Subcutaneous abdominal adipose tissue (tissue), 5 donors: ENCODE results near the gene CALD1.
A peak's percentile ranks its signal among the peaks of the same experiment; 100 is the strongest.

Source experiments
- H3K27ac ChIP-seq: one replicate; pipeline ENCODE4 v1.7.0; 2013; ENCODE audit warnings: low read depth, mild to moderate bottlenecking, inconsistent platforms, low read length, moderate library complexity
- H3K27me3 ChIP-seq, 5 donors: one replicate each; pipeline ENCODE4 v1.7.0; 2013; ENCODE audit warnings: low read length in 5 of 5, inconsistent platforms in 1 of 5; ENCODE audit not compliant: control insufficient read depth in 5 of 5, insufficient read depth in 4 of 5
- H3K36me3 ChIP-seq, 5 donors: one replicate each; pipeline ENCODE4 v1.7.0; 2013; ENCODE audit warnings: low read length in 5 of 5; ENCODE audit not compliant: control insufficient read depth in 5 of 5, insufficient read depth in 5 of 5
- H3K4me1 ChIP-seq, 5 donors: one replicate each; pipeline ENCODE4 v1.7.0; 2013; ENCODE audit warnings: low read length in 5 of 5, mild to moderate bottlenecking in 3 of 5, moderate library complexity in 1 of 5; ENCODE audit not compliant: control insufficient read depth in 5 of 5, insufficient read depth in 5 of 5
- H3K4me3 ChIP-seq, 5 donors: one replicate each; pipeline ENCODE4 v1.7.0; 2013; ENCODE audit warnings: low read length in 5 of 5, low read depth in 1 of 5
- H3K9ac ChIP-seq, 5 donors: one replicate each; pipeline ENCODE4 v1.7.0; 2013; ENCODE audit warnings: low read length in 5 of 5, mild to moderate bottlenecking in 4 of 5, moderate library complexity in 3 of 5
- H3K9me3 ChIP-seq, 5 donors: one replicate each; pipeline ENCODE4 v1.7.0; 2013; ENCODE audit warnings: low read length in 5 of 5; ENCODE audit not compliant: control insufficient read depth in 5 of 5
- donor health status: healthy.
- donor health status: healthy.
- donor health status: healthy.
- donor health status: healthy.
- donor health status: healthy.

Gene CALD1

GRCh38 chr7:134820295-134820694 lies 40.9 kb downstream of the CALD1 start:
- H3K9me3 ChIP-seq: no peaks in the 10 kb centered on the region
- H3K27ac ChIP-seq: no peak overlapping the region
- no peaks in the 10 kb centered on the region for H3K27me3 ChIP-seq
- no peak overlapping the region for H3K4me3 ChIP-seq
- H3K9ac ChIP-seq: no peak overlapping the region
- H3K4me1 ChIP-seq: peaks cover 0 to 4% (median 0%) of the 10 kb centered on the region in 5 donors
- H3K36me3 ChIP-seq: peaks cover 0 to 5% (median 0%) of the 10 kb centered on the region in 5 donors

- no peaks in the 10 kb centered on the region for H3K27me3 ChIP-seq
- no peak overlapping the region for H3K27ac ChIP-seq
- H3K36me3 ChIP-seq: peaks cover 0 to 5% (median 0%) of the 10 kb centered on the region in 5 donors
- peaks cover 0 to 4% (median 0%) of the 10 kb centered on the region in 5 donors for H3K4me1 ChIP-seq
- H3K9ac ChIP-seq: no peak overlapping the region
- H3K9me3 ChIP-seq: no peaks in the 10 kb centered on the region
- no peak overlapping the region for H3K4me3 ChIP-seq
Measured at GRCh38 chr7:134820778-134821177, 41.3 kb downstream of the CALD1 start.

GRCh38 chr7:134823400-134823799 lies 44.0 kb downstream of the CALD1 start:
- no peak overlapping the region for H3K4me3 ChIP-seq
- no peaks in the 10 kb centered on the region for H3K9me3 ChIP-seq
- H3K27me3 ChIP-seq: no peaks in the 10 kb centered on the region
- peaks cover 0 to 6% (median 4%) of the 10 kb centered on the region in 5 donors for H3K4me1 ChIP-seq
- peaks cover 0 to 5% (median 0%) of the 10 kb centered on the region in 5 donors for H3K36me3 ChIP-seq
- no peak overlapping the region for H3K9ac ChIP-seq
- no peak overlapping the region for H3K27ac ChIP-seq

- no peak overlapping the region for H3K4me3 ChIP-seq
- no peak overlapping the region for H3K27ac ChIP-seq
- H3K27me3 ChIP-seq: no peaks in the 10 kb centered on the region
- no peak overlapping the region for H3K9ac ChIP-seq
- no peaks in the 10 kb centered on the region for H3K9me3 ChIP-seq
- H3K4me1 ChIP-seq: peaks cover 0 to 7% (median 4%) of the 10 kb centered on the region in 5 donors
- no peaks in the 10 kb centered on the region for H3K36me3 ChIP-seq
Measured at GRCh38 chr7:134825666-134826065, 46.2 kb downstream of the CALD1 start.

GRCh38 chr7:134826105-134826504 lies 46.7 kb downstream of the CALD1 start:
- Histone ChIP-seq H3K4me1 (peaks cover 0 to 7% (median 4%) of the 10 kb centered on the region in 5 donors), H3K9ac (no peak overlapping the region), H3K4me3 (no peak overlapping the region), H3K27me3 (no peaks in the 10 kb centered on the region), H3K27ac (no peak overlapping the region), H3K9me3 (no peaks in the 10 kb centered on the region), H3K36me3 (no peaks in the 10 kb centered on the region)

GRCh38 chr7:134827436-134827835 lies 48.0 kb downstream of the CALD1 start:
- H3K9me3 ChIP-seq: no peaks in the 10 kb centered on the region
- H3K4me3 ChIP-seq: no peak overlapping the region
- no peak overlapping the region for H3K9ac ChIP-seq
- no peaks in the 10 kb centered on the region for H3K27me3 ChIP-seq
- no peak overlapping the region for H3K27ac ChIP-seq
- peaks cover 0 to 7% (median 4%) of the 10 kb centered on the region in 5 donors for H3K4me1 ChIP-seq
- no peaks in the 10 kb centered on the region for H3K36me3 ChIP-seq

GRCh38 chr7:134827889-134828288 lies 48.5 kb downstream of the CALD1 start:
- H3K27ac ChIP-seq: peak overlapping the region; percentile 44
- no peaks in the 10 kb centered on the region for H3K27me3 ChIP-seq
- H3K4me3 ChIP-seq: peak overlapping the region in 1 of 5 donors; percentile 26
- H3K9me3 ChIP-seq: no peaks in the 10 kb centered on the region
- no peaks in the 10 kb centered on the region for H3K36me3 ChIP-seq
- H3K4me1 ChIP-seq: peaks cover 0 to 7% (median 4%) of the 10 kb centered on the region in 5 donors
- H3K9ac ChIP-seq: peak overlapping the region in 1 of 5 donors; percentile 15

GRCh38 chr7:134828361-134828760 lies 48.9 kb downstream of the CALD1 start:
- peak overlapping the region in 1 of 5 donors; percentile 15 for H3K9ac ChIP-seq
- H3K4me1 ChIP-seq: peaks cover 0 to 7% (median 4%) of the 10 kb centered on the region in 5 donors
- H3K27ac ChIP-seq: peak overlapping the region; percentile 44
- no peaks in the 10 kb centered on the region for H3K27me3 ChIP-seq
- no peaks in the 10 kb centered on the region for H3K9me3 ChIP-seq
- no peaks in the 10 kb centered on the region for H3K36me3 ChIP-seq
- H3K4me3 ChIP-seq: peak overlapping the region in 1 of 5 donors; percentile 26

- no peak overlapping the region for H3K9ac ChIP-seq
- H3K4me1 ChIP-seq: peaks cover 0 to 7% (median 4%) of the 10 kb centered on the region in 5 donors
- H3K9me3 ChIP-seq: no peaks in the 10 kb centered on the region
- no peaks in the 10 kb centered on the region for H3K36me3 ChIP-seq
- H3K27me3 ChIP-seq: no peaks in the 10 kb centered on the region
- no peak overlapping the region for H3K27ac ChIP-seq
- H3K4me3 ChIP-seq: no peak overlapping the region
Measured at GRCh38 chr7:134829380-134829986, 50.0 kb downstream of the CALD1 start.

GRCh38 chr7:134831862-134832261 lies 52.4 kb downstream of the CALD1 start:
- no peak overlapping the region for H3K27ac ChIP-seq
- no peaks in the 10 kb centered on the region for H3K9me3 ChIP-seq
- H3K9ac ChIP-seq: no peak overlapping the region
- H3K27me3 ChIP-seq: no peaks in the 10 kb centered on the region
- no peaks in the 10 kb centered on the region for H3K36me3 ChIP-seq
- H3K4me1 ChIP-seq: peaks cover 4 to 15% (median 6%) of the 10 kb centered on the region in 5 donors
- H3K4me3 ChIP-seq: no peak overlapping the region
